ENCODE results near the gene VSTM5.

Gene VSTM5

GRCh38 chr11:93842461-93842860 is 8.0 kb downstream of the VSTM5 start:
- peak; percentile 38 for DNase-seq (ENCODE audit: low read depth)
- no peak overlapping the region for H3K4me3 ChIP-seq (ENCODE audit: low read depth, low read length)
- TF ChIP-seq CTCF (conservative IDR thresholded peaks at IDR 0.05; ENCODE audit: low read depth, low read length), result no peak

GRCh38 chr11:93842034-93842433 is 8.4 kb downstream of the VSTM5 start:
- DNase-seq (ENCODE audit: low read depth), result no peak
- no peak for TF ChIP-seq CTCF (conservative IDR thresholded peaks at IDR 0.05; ENCODE audit: low read depth, low read length)
- H3K4me3 ChIP-seq (ENCODE audit: low read depth, low read length), result no peak overlapping the region

GRCh38 chr11:93841446-93841845 is 9.0 kb downstream of the VSTM5 start:
- H3K4me3 ChIP-seq (ENCODE audit: low read depth, low read length), result no peak overlapping the region
- no peak for DNase-seq (ENCODE audit: low read depth)
- no peak for TF ChIP-seq CTCF (conservative IDR thresholded peaks at IDR 0.05; ENCODE audit: low read depth, low read length)

- no peak for TF ChIP-seq CTCF (conservative IDR thresholded peaks at IDR 0.05; ENCODE audit: low read depth, low read length)
- DNase-seq (ENCODE audit: low read depth), result no peak
These were observed 9.4 kb downstream of the VSTM5 start for GRCh38 chr11:93840981-93841380.

GRCh38 chr11:93840180-93840579 is 10.2 kb downstream of the VSTM5 start:
- no peak for TF ChIP-seq CTCF (conservative IDR thresholded peaks at IDR 0.05; ENCODE audit: low read depth, low read length)
- H3K4me3 ChIP-seq (ENCODE audit: low read depth, low read length), result no peak overlapping the region
- no peak for DNase-seq (ENCODE audit: low read depth)

More at GRCh38 chr11:93840981-93841380, 9.4 kb downstream of the VSTM5 start:
- H3K4me3 ChIP-seq (ENCODE audit: low read depth, low read length), result no peak overlapping the region

GRCh38 chr11:93838967-93839366 is 11.5 kb downstream of the VSTM5 start:
- no peak for TF ChIP-seq CTCF (conservative IDR thresholded peaks at IDR 0.05; ENCODE audit: low read depth, low read length)
- DNase-seq (ENCODE audit: low read depth), result no peak
- no peak overlapping the region for H3K4me3 ChIP-seq (ENCODE audit: low read depth, low read length)

GRCh38 chr11:93832780-93833179 is 17.6 kb downstream of the VSTM5 start:
- DNase-seq (ENCODE audit: low read depth), result no peak
- no peak overlapping the region for H3K4me3 ChIP-seq (ENCODE audit: low read depth, low read length)
- no peak for TF ChIP-seq CTCF (conservative IDR thresholded peaks at IDR 0.05; ENCODE audit: low read depth, low read length)

Data from choroid plexus epithelial cell (primary cell).